EL (cell line): ENCODE results near the gene FAM53B.
"Not testable (repeated sequence)": the region's sequence is repeated elsewhere in the genome, so short reads cannot be mapped to it uniquely, and the experiment has no call there.

Experiments
- DNase-seq: peaks from one replicate; pipeline ENCODE4 v3.0.0-alpha.2; 2016

The FAM53B gene, protein sequence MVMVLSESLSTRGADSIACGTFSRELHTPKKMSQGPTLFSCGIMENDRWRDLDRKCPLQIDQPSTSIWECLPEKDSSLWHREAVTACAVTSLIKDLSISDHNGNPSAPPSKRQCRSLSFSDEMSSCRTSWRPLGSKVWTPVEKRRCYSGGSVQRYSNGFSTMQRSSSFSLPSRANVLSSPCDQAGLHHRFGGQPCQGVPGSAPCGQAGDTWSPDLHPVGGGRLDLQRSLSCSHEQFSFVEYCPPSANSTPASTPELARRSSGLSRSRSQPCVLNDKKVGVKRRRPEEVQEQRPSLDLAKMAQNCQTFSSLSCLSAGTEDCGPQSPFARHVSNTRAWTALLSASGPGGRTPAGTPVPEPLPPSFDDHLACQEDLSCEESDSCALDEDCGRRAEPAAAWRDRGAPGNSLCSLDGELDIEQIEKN

GRCh38 chr10:124744102-124745050 is at the start of gene FAM53B:
FAM53B (minus strand) TSS chr10:124744378; CDS start chr10:124706713, 37,665 bp downstream.
- peak; percentile 80 for DNase-seq

- DNase-seq = no peak
Observed at GRCh38 chr10:124792998-124793352, 48.8 kb upstream of the FAM53B start.

GRCh38 chr10:124791547-124792348 is 47.6 kb upstream of the FAM53B start, which contains the start of gene EEF1AKMT2:
EEF1AKMT2 (minus strand) TSS chr10:124791887; CDS start chr10:124791833, 54 bp downstream.
- peak; percentile 84 for DNase-seq

DNA sequence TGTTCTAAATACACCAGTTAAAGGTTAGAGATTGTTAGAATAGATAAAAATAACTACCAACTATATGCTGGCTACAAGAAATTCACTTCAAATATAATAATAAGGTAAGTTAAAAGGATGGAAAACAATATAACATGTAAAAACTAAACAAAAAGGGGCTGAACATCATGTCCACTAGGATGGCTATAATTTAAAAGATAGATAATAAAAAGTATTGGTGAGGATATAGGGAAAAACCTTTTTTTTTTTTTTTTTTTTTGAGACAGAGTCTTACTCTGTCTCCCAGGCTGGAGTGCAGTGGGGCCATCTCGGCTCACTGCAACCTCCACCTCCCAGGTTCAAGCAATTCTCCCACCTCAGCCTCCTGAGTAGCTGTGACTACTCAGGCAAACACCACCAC is 38.7 kb upstream of the FAM53B start:
- not testable (repeated sequence) for DNase-seq

GRCh38 chr10:124768791-124769190 is 24.6 kb upstream of the FAM53B start:
- no peak for DNase-seq

GRCh38 chr10:124765256-124765655 is 21.1 kb upstream of the FAM53B start:
- no peak for DNase-seq

DNA sequence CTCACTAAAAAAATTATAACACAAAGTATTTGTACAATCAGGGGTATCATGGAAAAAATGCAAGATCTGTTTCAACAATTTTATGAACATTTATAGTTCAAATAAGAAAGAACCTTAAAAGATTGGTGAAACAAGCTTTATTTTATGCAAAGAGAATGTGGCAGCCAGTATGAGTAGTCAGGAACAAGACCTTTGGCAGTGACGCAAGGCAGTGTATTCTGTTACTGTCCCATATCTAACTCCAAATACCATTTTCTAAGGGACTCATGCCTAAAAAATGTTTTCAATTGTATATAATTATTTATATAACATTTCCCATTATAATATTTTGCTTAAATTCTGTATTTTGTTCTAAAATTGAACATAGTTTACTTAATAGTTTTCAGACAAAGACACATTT is 19.1 kb upstream of the FAM53B start:
- DNase-seq = no peak

DNA sequence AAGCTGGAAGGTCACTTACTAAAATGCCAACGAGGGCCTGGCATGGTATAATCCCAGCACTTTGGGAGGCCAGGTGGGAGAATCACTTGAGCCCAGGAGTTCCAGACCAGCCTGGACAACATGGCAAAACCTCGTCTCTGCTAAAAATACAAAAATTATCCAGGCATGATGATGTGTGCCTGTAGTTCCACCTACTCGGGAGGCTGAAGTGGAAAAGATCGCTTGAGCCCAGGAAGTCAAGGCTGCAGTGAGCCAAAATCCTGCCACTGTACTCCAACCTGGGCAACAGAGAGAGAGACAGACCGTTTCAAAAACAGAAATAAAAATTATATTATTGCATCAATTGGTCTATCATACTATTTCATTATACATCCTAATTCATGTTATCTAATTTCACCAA is 18.1 kb upstream of the FAM53B start:
- DNase-seq = no peak

DNA sequence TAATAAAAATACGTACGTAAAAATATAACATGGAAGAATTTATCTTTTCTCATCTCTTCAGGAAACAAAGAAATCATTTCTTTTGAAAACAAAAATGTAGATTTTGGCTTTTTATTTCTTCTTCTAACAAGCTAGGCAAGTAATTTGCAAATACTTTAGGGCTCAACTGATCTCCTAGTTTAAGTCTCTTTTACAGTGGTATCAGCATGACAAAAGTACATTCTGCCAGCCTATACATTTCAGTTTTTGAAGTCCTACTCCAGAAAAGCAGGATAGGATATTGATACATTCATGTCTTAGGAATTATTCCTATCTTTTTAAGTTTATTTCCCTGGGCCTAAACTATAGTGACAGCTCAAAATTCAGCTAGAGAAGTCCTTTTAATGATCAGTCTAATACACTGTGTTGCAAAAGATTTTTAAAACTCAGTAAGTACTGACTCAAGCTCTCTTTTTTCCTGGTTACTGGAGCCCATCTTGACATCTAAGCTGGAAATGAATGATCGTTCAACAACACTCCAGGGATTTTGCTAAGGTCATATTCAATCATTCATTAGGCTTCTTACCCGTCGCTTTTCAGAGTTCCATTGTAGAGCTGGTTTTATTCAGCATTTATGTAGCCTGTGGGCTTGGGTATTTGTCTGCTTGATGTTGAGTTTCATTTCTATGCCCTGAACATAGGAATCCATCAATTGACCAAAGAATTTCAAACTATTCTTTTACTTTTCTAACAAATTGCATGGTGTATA is 12.2 kb upstream of the FAM53B start:
- DNase-seq = no peak

- DNase-seq = no peak
Observed at GRCh38 chr10:124755581-124755980, 11.4 kb upstream of the FAM53B start.

DNA sequence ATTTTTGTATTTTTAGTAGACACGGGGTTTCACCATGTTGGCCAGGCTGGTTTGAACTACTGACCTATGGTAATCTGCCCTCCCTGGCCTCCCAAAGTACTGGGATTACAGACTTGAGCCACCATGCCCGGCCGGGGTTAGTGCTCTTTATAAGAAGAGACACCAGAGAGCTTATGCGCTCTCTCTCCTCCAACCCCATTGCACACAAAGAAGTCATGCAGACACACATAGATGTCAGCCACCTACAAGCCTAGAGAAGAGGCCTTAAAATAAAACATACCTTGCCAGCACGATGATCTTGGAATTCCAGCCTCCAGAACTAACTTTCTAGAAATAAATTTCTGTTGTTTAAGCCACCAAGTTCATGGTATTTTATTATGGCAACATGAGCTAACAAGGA is 10.0 kb upstream of the FAM53B start:
- no peak for DNase-seq

DNA sequence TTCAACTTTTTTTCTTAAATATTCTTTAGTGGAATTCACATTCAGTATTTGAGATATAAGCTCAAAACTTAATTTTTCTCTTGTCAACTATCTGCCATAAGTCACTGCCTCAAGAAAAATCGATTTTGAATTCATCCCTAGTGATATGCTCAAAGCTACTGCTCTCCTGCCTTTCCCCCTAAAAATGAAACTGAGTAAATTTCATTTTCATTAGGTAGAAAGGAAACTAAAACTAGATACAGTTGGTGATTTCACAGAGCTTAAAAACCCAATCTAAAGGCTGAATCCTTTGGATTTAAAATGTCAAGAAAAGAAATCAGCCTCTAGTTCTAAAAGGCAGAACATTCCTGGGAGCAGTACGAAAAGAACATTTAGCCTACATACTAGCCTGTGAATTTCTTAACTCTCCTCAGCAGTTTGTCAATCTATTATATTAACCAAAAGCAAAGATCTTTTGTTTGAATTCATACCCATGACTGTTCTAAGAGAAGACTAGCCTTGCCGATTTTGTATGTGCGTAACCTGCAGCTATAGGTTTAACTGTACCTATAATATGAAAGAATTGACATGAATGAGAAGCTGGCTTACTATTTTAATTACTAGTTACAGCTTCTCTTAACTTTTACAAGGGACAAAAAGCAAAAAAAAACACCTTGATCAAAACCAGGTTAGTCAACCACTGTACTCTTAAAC is 4.9 kb upstream of the FAM53B start:
- no peak for DNase-seq

GRCh38 chr10:124748166-124748565 is 4.0 kb upstream of the FAM53B start:
- no peak for DNase-seq

DNA sequence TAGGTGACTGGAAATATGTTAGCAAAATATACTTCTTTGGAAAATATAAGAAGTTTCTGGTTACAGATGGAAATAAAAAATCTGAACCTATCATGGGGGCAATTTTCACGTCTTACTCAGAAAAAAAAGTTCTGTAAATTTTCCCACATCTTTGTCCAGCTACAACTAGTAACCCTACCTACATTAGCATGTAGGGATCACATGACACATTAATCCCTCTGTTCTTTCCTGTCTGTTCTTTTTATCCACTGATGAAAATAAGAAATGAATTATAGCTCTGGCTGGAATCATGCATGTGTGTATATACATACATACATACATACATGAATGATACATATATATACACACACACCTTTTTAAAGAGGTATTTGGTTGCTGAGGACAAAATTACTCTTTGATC is 3.6 kb upstream of the FAM53B start:
- no peak for DNase-seq

DNA sequence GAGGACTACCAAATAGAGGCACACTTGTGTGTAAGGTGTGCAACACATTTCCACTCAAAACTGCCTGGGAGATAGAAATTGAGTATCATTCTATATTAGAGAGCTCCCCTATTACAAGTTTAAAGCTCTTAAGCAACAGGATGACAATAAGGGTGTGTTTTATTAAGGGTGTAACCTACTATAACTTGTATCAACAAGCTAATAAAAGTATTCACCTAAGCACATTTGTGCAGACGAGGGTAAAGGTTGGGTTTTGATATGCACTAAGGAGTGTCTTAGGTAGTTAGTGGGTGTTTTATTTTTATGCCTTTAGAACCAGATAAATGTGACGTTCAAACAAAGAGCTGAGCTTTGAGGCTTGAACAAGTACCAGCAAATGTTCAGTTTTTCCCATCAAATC is 2.8 kb upstream of the FAM53B start:
- DNase-seq = no peak

DNA sequence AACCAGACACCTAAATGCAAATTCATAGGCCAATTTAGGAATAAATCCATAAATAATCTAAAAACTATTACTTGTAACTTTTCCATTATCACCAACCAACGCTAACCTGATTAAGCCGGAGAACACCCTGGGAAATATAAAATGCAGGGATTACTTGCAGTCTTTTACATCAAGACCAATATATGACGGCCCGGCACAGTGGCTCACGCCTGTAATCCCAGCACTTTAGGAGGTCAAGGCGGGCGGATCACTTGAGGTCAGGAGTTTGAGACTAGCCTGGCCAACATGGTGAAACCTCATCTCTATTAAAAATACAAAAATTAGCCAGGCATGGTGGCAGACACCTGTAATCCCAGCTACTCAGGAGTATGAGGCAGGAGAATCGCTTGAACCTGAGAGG is 2.3 kb upstream of the FAM53B start:
- DNase-seq = not testable (repeated sequence)

GRCh38 chr10:124745673-124746072 is 1.5 kb upstream of the FAM53B start:
- peak; percentile 52 for DNase-seq

DNA sequence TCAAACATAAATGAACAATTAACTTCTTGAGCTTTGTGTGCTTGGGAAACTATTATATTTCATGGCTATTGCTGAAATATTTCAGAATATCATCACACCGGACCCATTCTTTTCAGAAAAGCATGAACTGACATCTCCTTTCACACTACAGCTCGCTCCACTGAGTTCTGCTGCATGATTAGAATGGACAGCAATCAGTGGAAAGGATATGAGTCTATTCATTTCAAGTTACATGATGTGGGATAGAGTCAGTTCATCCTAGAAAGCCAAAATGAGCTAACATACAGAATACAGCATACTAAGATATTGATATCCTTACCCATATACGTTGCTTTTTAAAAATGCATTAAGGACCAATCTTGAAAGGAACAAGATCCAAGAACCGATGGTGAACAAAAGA is 1.1 kb upstream of the FAM53B start:
- no peak for DNase-seq

DNA sequence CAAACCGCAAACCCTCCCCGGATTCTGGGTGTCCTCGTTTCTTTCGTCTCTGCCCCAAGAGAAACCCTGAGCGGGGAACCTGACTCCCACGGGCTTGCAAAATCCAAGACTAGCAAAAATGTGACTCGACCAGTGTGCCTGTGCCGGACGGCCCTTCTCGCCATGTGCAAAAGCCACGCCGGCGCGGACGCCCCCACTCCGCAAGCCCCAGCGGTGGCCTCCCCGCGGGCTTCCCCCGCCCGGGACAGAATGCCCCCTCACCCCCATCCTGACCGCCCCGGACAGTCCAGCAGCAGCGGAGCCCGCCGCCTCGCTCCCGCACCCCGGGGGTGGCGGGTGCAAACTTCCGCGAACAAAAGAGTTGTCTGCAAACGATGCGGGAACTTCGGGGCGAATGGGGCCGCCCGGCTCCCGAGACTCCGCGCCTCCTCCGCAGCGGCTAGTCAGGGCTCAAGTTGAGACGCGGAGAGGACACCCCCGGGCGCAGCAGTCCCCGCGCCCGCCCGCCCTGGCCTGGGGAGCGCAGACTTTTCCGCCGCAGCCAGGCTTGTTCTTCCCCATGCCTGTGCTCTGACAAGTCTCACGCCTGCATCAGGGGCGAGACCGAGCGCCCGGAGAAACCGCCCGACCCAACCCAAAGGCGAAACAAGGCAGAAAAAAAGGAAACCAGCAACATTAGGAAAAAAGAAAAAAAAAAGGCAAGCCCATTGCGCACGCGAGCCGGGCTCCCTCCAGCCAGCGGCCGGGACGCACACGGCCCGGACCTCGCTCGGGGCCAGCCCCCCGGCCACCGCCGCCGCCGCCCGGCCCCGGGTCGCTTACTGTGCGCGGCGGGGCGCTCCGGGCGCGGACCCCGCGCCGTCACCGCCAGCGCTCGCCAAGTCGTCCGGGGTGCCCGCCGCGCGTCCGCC is 732 bp downstream of the FAM53B start:
- peak; percentile 44 for DNase-seq
